IPS-NIHi11 (cell line): ENCODE measurements around the gene FBRS.
A peak's percentile ranks its signal among the peaks of the same experiment; 100 is the strongest.
"Not testable (repeated sequence)": the region's sequence is repeated elsewhere in the genome, so short reads cannot be mapped to it uniquely, and the experiment has no call there.

ENCODE experiments used
- DNase-seq: peaks from one replicate; pipeline ENCODE4 v3.0.0; 2012; ENCODE audit warnings: mixed read lengths, low spot score

FBRS gene

GRCh38 chr16:30698816-30699614, 40.8 kb downstream of the FBRS start, which contains the start of gene SRCAP:
SRCAP (plus strand) TSS chr16:30699171; CDS start chr16:30700825, 1,654 bp downstream.
- DNase-seq: peak; percentile 94

DNA sequence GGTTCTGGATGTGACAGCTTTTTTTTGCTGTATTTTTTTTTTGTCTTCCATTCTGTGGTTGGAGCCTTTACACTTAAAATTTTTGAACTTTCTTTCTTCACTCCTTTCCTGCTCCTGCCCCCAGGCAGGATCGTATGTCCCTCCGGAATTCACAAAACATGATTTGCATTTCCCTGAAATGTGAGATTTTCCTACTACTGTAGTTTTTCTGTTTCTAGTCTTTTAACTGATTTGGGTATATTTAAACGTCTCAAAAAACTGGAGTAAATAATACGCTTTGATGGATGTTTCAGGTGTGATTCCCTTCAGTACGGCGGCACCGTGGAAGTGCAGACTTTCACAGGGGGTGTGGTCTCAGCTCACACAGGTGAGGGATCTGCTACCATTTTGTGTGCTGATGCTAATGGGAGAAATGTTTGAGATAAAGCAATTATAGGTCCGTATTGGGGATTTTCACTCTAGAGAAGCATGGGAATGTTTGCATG, 41.4 kb downstream of the FBRS start:
- no peak for DNase-seq

DNA sequence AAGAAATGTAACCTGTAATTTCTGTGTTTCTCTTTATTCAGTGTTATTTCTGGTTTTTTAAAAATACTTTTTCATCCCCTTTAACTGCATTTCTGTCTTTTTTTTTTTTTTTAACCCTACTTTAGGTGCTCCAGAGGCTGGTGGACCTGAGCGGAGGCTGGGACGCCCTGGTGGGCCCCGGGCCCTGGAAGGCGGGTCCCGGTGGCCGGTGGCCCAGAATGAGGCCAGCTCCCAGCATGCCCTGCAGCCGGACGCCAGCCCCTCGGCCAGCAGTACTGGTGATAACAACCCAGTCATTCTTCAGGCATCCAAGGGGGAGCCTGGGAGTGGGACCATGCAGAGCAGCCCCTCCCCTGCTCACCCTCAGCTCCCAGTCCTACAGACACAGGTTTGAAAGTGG, 42.3 kb downstream of the FBRS start:
- no peak for DNase-seq

DNA sequence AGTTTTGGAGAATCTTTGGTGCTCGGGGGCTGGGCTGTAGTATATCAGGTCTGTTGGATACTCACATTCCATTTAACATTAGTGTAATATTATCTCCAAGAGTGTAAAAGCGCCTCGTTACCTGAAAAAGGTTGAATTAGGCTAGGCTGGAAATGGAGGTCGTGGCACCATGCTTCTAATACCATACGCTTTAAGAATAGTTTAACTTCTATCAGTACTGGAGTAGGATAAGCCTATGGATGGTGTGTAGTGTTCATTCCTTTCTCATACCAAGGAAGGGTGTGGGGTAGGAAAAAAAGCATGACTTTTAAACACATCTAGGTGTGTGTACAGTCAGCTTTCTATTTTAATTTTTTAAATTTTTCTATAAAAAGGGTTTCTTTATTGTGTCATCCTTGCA, 42.7 kb downstream of the FBRS start:
- no peak for DNase-seq

DNA sequence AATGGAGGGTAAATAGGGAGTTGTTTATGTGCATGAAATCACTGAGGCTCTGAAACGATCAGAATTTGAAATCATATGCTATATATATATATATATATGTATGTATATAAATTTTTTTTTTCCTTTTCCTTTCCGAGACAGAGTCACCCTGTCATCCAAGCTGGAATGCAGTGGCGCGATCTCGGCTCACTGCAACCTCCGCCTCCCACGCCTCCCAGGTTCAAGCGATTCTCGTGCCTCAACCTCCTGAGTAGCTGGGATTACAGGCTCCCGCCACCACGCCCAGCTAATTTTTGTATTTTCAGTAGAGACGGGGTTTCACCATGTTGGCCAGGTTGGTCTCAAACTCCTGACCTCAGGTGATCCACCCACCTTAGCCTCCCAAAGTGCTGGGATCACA, 44.8 kb downstream of the FBRS start:
- DNase-seq: not testable (repeated sequence)

GRCh38 chr16:30703971-30704370, 45.7 kb downstream of the FBRS start:
- DNase-seq: no peak

DNA sequence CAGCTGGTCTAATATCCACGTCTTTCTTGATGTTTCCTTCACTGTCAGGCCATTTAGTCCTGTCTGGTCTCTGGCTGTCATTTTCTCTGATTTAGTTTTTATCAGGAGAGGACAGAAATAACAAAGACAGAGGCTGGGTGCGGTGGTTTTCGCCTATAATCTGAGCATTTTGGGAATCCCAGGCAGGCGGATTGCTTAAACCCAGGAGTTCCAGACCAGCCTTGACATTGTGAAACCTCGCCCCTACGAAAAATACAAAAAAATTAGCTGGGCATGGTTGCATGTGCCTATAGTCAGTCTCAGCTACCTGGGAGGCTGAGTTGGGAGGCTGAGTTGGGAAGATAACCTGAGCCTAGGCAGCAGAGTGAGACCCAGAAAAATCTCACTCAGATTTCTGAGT, 47.8 kb downstream of the FBRS start:
- no peak for DNase-seq

- DNase-seq: no peak
These were observed 52.7 kb downstream of the FBRS start for GRCh38 chr16:30710971-30711370.

DNA sequence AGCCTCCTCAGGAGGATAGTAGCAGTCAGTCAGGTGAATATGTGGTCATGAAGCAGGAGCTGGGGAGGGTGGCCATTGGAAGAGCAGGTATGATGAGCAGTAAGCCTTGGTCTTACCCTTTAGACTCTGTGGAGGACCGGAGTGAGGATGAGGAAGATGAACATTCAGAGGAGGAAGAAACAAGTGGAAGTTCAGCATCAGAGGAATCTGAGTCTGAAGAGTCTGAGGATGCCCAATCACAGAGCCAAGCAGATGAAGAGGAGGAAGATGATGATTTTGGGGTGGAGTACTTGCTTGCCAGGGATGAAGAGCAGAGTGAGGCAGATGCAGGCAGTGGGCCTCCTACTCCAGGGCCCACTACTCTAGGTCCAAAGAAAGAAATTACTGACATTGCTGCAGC, 53.5 kb downstream of the FBRS start:
- no peak for DNase-seq

DNA sequence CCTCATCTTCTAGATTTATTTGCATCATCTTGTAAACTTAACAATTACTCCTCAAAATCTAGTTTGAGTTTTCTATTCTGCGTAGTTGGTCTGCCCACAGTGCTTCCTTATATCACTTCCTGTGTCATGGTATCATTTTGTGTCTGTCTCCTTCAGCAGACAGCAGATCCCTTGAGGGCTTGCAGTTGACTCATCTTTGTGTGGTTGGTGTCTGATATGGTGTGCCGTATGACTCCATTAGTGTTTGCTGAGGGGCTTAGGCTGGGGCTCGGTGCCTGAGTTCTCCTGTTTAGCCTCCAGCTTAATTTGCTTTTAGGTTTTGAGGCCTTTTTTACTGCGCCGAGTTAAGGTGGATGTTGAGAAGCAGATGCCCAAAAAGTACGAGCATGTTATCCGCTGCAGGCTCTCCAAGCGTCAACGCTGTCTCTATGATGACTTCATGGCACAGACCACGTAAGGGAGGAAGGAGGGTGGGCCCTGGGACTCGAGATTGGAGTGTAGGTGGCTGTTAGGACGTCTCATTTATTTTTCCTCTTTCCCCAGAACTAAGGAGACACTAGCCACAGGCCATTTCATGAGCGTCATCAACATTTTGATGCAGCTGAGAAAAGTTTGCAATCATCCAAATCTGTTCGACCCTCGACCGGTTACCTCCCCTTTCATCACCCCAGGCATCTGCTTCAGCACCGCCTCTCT, 57.7 kb downstream of the FBRS start:
- no peak for DNase-seq

- DNase-seq: no peak
These were observed 61.9 kb downstream of the FBRS start for GRCh38 chr16:30720086-30720485.
